ENCODE measurements around the gene NOX4.
"Not testable (repeated sequence)": the region's sequence is repeated elsewhere in the genome, so short reads cannot be mapped to it uniquely, and the experiment has no call there.

Gene NOX4

DNA sequence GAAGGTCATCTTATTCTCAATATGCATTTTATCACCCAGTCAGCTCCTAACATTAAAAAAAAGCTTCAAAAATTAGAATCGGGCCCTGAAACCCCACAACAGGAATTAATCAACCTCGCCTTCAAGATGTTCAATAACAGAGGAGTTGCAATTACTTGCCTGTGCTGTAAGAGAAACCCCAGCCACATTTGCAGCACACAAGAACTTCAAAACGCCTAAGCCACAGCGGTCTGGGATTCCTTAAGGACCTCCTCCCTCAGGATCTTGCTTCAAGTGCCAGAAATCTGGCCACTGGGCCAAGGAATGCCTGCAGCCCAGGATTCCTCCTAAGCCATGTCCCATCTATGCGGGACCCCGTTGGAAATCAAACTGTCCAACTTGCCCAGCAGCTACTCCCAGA is 108.2 kb downstream of the NOX4 start:
- DNase-seq (ENCODE audit: extremely low read depth in 1 of 2, low read depth in 1 of 2), result not testable (repeated sequence)

DNA sequence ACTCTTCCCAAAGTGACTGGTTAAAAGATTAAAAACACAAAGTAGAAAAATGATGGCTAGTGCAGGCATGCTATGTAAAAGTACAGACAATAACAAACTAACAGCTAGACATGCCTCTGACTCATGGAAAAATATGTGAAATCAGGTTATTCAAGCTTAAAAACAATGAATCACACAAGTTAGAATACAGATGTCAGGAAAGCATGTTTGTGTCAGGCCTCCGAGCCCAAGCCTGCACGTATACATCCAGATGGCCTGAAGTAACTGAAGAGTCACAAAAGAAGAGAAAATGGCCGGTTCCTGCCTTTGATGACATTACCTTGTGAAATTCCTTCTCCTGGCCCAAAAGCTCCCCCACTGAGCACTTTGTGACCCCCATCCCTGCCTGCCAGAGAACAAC is 110.1 kb downstream of the NOX4 start:
- DNase-seq (ENCODE audit: extremely low read depth in 1 of 2, low read depth in 1 of 2), result no peak

DNA sequence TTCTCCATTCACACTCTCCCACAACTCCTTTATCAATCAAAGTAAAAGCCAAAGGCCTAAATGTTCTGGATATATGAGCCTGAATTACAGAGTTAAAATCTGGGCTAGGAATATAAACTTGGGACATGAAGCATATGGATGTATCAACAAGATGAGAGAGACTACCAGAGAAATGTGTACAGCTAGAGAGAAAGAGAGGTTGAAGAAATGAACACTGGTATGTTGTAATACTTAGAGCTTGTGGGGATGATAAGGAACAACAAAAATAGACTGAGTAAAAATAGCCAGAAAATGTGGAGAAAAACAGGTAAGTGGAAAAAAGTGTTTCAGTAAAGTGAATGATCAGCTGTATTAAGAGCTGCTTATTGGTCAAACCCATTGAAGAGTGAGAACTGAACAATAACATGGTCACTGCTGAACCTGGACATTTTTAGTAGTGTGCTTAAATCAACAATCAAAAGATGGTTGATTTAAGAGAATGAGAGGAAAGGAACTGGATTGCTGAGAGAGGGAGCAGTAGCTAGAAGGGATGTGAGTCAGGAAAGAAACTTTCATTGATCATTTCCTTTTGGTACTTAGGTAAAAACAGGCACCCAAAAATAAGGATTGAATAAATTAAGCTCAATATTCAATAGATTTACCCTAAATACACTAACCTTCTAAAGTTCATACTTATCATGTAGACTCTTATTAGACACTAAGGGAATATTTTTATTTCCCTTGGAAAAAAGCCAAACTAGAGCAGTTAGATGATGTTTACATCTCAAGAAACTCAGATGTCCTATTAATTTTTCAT is 111.0 kb downstream of the NOX4 start:
- not testable (repeated sequence) for DNase-seq (ENCODE audit: extremely low read depth in 1 of 2, low read depth in 1 of 2)

DNA sequence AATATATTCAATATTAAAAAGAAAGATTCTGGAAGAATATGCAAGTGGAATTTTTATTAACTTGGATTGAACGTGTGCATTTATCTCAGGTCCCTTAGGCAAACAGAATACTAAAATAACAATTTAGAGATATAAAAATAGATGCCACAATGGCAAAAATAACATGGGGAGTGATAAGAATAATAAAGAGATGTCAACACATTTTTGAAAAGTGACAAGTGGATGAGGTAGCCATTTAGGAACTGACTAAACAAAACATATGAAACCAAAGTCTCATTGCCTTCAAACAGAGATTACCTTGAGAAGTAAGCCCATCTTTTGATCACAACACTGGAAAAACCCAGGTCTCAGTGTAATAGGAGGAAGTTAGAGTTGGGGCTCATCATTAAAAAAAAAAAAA is 112.2 kb downstream of the NOX4 start:
- not testable (repeated sequence) for DNase-seq (ENCODE audit: extremely low read depth in 1 of 2, low read depth in 1 of 2)

DNA sequence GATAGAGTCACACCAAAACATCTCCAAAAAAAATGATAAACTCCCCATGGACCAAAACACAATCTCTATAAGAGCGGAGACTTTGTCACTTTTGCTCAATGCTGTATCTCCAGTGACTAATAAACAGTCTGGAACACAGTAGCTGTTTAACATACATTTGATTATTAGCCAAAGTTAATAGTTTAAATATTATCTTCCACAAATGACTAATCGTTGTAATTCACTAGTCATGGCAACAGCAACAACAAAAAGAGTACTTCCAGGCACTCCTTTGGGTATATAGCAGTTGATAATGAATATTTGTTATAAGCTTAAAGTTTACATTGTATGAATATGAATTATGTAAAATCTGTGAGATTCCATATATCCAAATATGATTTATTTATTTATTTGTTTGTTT is 121.8 kb downstream of the NOX4 start:
- DNase-seq (ENCODE audit: extremely low read depth in 1 of 2, low read depth in 1 of 2), result not testable (repeated sequence)

DNA sequence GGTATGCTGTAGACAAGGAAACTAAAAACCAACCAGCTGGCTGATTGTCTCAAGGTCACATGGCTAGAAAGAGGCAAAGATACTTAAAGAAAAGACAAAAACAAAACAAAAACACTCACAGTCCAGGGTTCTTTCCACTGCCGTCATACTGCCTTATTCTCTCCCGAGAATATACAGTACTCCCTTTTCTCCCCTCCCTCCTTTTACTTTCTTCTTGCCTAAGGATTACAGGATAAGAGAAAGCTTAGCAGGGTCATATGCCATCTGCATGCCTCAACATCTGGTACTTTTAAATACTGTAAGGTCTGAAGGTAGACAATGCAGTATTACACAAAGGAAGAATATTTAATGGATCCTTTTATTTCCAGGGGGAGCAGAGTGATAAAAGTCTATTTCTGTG is 126.3 kb downstream of the NOX4 start:
- not testable (repeated sequence) for DNase-seq (ENCODE audit: extremely low read depth in 1 of 2, low read depth in 1 of 2)

DNA sequence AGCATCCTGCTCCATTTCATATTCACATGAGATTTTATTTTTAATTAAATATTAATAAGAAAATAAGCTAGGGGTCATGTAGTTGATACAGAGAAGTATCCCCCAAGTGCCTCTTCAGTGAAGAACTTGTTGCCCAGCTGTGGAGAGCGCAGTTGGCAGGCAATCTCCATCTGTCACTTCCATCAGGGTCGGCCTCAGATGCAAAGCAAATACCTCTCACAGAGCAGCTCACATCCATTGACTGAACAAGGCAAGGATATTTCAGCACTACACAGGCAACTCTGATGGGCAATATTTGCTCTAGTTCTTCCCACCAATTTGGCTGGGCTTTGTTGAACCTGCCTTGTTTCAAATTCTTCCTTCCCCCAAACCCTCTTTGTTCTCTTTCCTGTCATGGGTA is 129.4 kb downstream of the NOX4 start:
- DNase-seq (ENCODE audit: extremely low read depth in 1 of 2, low read depth in 1 of 2), result no peak

DNA sequence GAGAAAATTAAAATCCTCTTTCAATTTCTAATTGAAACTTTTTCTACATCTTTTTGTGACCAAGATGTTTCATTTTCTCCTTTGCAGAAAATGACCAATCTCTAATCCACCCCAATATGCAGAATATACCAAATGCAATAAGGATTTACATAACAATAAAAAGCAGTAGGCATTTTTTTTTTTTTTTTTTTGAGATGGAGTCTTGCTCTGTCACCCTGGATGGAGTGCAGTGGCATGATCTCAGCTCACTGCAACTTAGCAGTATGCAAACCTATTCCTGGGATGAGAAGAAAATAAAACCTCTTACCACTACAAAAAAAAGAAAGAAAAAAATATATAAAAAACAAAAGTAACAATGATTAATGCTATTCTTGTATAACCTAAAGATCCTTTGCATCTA is 132.0 kb downstream of the NOX4 start:
- DNase-seq (ENCODE audit: extremely low read depth in 1 of 2, low read depth in 1 of 2), result not testable (repeated sequence)

DNA sequence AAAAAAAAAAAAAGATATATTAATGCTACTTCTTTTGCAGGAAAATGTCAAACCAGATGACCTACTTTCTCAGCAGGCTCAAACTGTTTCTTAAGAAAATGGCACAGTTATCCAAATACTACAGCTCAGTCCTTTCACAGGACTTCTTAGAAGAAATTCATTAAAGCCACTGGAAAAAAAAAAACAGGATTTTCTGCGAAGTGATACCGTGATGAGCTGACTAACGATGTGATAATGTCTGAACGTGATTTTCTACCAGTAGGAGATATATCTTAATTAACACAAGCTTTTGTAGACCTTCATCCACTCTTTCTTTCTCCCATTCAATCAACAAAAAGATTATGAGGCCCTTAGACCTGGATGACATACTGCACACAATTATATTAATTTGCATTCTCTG is 132.4 kb downstream of the NOX4 start:
- no peak for DNase-seq (ENCODE audit: extremely low read depth in 1 of 2, low read depth in 1 of 2)

DNA sequence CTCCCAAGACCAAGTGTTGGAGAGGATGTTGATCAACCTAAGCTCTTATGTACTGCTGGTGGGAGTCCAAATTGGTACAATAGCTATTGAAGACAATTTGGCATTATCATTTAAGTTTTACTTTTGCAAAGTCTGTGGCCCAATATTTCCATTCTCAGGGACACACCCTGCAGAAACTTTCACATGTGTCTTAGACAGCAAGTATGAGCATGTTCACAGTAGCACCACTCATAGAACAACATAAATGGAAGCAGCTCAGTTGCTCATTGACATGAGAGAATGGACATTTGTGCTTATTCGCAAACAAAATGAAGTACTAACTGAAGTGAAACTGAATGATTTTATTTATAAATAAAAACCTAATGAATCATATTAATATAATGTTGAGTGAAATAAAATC is 135.5 kb downstream of the NOX4 start:
- no peak for DNase-seq (ENCODE audit: extremely low read depth in 1 of 2, low read depth in 1 of 2)

DNA sequence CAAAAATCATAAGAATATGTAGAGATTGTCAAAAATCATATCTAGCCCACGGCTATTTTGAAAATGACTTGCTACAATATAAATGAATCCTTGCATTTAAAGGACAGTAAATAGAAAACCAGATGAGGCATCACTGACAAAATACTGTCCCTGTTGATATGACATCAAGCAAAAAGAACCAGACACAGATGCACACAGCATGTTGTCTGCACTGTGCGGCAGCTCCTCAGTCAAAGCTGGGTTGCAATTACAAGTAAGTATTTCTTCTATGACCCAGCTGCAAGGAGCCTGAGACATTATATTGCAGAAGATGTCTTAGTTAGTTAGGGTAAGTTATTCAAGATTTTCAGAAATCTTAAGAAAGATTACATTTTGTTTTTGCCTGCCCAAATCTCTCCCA is 136.7 kb downstream of the NOX4 start:
- not testable (repeated sequence) for DNase-seq (ENCODE audit: extremely low read depth in 1 of 2, low read depth in 1 of 2)

DNA sequence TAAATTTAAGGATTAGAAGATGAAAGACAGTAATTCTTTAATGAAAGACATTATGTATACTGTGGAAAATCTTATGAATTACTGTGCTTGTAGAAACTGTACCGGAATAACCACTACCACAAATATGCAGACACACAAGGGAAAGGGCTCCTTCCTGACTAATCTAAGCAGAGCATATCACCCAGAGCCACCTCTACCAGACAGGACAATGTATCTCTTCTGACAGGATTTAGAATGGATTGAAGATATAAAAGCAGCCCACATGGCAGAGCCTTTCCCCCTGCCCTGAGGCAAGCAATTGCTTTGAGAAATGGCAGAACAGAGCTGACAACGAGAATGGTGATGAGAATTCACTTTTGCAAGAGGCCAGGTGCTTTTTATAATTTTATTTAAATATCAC is 144.1 kb downstream of the NOX4 start:
- no peak for DNase-seq (ENCODE audit: extremely low read depth in 1 of 2, low read depth in 1 of 2)

DNA sequence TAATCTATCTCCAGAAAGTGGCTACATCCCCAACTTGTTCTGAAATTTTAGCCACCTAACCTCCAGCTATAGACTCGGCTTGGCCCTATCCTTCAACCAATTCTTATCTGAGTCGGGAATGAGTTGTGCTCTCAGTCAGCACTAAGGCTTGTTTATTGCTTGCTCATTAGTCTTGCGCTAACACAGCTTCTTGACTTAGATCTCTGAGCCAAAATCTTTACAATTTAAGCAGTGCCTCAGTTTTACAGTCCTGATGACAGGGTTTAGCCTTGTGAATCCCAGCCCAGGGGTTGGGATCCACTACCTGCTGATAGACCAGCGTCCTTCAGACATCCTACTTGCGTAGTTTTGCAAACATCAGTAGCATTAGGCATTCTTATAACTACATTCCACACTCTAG is 144.6 kb downstream of the NOX4 start:
- no peak for DNase-seq (ENCODE audit: extremely low read depth in 1 of 2, low read depth in 1 of 2)

DNA sequence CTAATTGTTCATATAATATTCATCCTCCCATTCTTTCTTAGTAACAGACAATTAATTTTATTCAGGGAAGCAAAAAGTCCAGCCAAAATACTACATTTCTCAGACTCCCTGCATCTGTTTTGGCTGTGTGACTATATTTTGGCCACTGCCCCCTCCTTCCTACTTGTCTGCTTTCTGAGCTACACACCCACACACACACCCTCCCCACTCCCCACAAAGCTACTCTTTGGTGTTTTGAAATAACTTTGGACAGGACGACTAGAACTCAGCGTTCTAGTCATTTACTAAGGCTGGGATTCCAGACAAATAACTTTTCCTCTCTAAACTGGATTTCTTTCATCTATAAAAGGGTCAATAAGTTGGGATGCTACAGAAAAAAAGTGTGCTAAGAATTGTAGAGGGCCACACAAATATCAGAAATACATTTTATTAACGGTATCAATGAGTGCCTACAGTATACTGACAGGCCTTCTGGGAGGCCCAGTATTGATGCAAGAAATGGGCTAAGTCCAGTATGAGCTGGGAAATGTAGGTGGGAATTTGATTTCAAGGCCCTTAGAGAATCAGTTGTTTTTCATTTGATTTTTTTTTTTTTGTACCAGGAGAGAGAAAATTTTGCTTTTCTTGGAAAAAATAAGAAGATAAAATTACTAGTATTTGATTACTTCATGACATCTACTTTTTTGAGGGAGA is 148.1 kb downstream of the NOX4 start:
- not testable (repeated sequence) for DNase-seq (ENCODE audit: extremely low read depth in 1 of 2, low read depth in 1 of 2)

DNA sequence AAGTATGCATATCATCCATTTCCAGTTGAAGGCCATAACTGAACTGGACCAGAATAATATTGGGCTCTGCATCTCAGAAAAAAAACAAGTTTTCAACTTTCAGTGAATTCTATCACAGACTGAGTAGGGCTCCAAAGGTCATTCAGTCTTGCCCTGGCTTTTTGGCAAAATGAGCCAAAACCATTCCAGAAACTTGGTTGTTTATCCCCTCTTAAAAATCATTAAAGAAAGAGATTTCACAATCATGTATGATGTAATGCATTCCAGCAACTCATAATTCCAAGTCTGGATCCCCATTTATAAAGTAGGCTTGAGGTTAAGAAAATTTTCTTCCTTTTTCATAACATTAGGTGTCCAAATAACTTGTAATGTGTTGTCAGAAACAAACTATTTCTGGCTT is 150.7 kb downstream of the NOX4 start:
- DNase-seq (ENCODE audit: extremely low read depth in 1 of 2, low read depth in 1 of 2), result not testable (repeated sequence)

DNA sequence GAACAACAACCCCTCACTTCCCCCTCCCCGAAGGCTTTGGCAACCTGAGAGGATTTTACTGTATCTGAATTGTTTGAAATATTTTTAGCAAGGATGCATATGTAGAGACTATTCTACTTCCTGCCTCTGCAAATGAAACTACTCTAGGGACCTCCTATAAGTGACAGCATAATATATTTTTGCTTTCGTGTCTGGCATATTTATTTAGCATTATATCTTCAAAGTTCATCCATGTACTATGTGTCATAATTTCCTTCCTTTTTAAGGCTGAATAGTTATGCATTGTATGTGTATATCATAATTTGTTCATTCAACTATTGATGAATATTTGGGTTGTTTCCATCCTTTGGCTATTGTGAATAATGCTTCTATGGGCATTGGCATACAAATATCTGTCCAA is 153.1 kb downstream of the NOX4 start:
- DNase-seq (ENCODE audit: extremely low read depth in 1 of 2, low read depth in 1 of 2), result not testable (repeated sequence)

DNA sequence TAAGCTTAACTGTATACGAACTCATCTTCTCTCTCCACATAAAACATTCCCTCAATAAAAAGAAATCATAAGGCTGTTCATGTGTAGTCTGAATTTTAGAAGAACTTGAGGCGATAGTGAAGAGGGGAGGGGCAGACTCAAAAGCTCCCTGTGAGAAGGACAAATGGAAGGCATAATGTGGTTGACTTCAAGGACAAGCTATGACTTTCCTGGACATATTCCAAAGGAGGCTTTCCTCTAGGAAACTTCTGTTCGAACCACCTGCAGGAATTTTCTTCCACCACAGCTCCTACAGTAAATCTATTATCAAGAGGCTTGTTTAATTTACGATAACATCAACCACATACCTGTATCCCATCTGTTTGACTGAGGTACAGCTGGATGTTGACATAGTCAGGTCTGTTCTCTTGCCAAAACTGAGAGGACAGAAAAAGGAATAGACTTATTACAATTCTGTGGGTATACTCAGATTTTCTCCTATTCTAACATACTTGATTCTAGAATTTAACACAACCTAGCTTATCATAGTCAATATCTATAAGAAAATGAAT is 154.0 kb downstream of the NOX4 start:
- DNase-seq (ENCODE audit: extremely low read depth in 1 of 2, low read depth in 1 of 2), result not testable (repeated sequence)

DNA sequence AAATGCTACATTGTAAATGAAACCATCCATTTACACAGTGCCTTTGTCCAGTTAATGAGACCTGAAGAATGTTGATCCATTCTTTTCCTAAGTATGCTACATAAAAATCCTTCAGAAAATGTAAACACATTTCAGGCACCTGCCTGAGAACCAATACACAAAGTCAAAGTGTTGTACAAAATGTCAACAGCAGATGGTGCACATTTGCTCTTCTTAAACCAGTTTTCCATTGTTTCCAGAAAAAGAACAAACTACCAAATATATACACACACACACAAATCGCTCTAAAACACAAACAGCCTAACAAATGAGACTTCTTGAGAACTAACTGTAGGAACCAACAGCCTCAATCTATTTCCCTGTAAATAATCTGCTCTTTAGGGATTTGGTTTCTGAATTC is 157.5 kb downstream of the NOX4 start:
- not testable (repeated sequence) for DNase-seq (ENCODE audit: extremely low read depth in 1 of 2, low read depth in 1 of 2)

DNA sequence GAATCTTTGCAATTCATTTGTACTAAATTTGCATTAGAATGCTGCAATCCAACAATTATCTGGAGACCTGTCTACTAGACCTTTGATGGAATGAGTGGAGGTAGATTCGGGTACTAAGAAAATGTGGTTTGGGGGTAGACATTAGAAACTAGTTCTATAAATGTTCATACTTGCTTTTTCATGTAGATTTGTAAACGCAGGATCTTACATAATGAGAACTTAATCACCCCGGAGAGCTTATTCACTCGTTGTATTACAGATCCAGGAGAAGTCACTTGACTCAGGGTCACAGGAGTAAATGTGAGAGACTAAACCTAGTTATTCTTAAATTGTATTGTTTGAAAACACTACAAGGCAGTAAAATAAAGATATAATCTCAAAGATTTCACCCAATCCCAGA is 159.2 kb downstream of the NOX4 start:
- DNase-seq (ENCODE audit: extremely low read depth in 1 of 2, low read depth in 1 of 2), result not testable (repeated sequence)

DNA sequence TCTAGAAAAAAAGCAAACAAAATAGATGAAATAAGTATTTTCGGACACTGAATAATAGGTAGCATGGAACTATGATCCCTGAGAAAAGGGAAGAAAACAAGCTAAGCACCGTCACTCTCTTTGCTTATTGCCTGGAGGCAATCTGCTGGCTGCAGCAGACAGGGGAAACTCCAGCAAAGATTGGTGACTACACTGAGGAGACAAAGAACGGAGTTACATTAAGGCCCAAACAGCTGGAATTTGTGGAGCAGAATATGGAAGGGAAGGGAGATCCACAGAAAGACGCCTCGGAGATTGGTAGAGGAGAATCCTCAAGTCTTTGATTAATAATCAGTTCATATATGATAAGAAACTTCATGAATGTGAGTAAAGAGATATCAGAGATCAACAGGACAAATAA is 163.3 kb downstream of the NOX4 start:
- no peak for DNase-seq (ENCODE audit: extremely low read depth in 1 of 2, low read depth in 1 of 2)

DNA sequence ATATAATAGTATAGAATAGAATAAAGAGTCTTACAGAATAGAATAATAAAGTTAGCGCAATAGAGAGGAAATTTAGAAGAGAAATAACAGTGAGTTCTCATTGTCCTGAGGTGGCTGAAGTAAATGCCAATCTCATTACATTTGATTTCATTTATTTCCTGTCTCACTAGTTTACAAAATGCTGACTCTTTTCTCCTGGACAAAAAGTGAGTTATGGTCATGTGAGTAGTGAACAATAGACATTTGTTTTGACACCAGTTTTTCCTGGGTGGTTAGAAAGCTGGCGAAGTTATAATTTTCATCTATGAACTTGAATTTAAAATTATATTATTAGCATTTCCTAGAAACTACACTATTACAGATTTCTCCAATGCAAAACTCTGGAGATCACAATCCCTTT is 169.8 kb downstream of the NOX4 start:
- DNase-seq (ENCODE audit: extremely low read depth in 1 of 2, low read depth in 1 of 2), result no peak

DNA sequence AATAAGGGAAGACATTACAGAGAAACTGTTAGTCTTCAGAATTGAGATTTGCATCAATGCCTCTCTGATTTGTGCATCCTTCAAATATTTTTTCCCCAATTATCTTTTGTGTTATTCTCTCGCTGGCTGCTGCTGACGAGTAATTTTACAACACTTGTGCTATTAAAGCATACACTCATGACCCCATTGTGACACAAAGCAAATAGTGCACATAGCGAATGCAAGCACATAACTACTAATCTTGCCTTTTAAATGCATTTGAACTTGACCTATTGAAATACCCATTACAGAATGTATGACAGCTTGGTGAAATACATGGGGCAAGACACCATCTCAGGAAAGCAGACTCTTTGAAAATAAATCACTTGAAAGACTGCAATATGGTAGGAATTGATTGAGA is 180.6 kb downstream of the NOX4 start:
- not testable (repeated sequence) for DNase-seq (ENCODE audit: extremely low read depth in 1 of 2, low read depth in 1 of 2)

Data from stimulated activated CD8-positive, alpha-beta memory T cell treated with anti-CD3 and anti-CD28 coated beads, Interleukin-7, amount 100 ng/mL, for 48 hours (primary cell).